Lung microvascular endothelial cell (primary cell): ENCODE results near the gene MYH15. TPM values are rescaled to one million over a fixed set of nuclear protein-coding genes. Genes with fewer than 3 reads are reported as not detected.

Experiments
- DNase-seq, 2 donors: peaks; one replicate each; pipeline versions ENCODE4 v3.0.0 to v3.0.0-alpha.2; 2010; ENCODE audit warnings: low read depth in 2 of 2
- total RNA-seq: library from RNA; depleted of rRNA; stranded (reverse); fragments of >200 nt; gene quantifications from 2 replicates; pipeline ENCODE4 v1.2.1, GENCODE V29; 2014

The MYH15 gene
- total RNA-seq, 1 donor from 2014 or later, result under 0.01 TPM

DNA sequence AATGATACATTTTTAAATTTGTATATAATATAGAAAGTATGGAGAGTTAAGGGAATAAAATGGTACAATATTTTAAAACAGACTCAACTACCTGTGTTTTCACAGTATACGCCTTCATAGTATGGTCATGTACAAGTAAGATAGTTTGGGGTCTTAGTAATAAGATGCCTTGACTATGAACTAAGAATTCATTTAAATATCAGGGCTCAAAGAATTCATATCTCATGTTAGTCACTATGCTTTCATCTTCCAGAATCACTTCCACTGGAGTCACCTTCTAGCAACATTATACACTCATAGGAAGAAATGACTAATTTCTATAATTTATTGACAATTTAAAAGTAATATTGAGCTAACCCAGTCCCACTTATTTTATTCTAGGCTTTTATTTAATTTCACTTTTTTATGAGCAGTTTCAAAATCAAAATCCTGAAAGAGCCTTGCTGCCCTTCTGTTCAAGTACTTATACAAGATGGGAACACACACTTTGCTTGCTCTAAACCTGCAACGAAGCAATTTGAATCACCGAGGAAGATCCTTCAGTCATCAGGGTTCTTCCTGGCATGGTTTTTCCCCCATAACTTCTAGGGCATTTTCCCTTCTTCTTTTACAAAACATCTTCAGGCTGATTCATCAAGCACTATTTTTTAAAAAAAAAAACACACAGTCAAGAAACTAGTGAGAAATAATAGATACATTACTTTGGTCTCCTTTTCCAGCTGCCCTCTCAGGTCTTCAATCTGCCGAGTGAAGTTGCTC lies 94.1 kb downstream of the MYH15 start:
- DNase-seq, result no peak

DNA sequence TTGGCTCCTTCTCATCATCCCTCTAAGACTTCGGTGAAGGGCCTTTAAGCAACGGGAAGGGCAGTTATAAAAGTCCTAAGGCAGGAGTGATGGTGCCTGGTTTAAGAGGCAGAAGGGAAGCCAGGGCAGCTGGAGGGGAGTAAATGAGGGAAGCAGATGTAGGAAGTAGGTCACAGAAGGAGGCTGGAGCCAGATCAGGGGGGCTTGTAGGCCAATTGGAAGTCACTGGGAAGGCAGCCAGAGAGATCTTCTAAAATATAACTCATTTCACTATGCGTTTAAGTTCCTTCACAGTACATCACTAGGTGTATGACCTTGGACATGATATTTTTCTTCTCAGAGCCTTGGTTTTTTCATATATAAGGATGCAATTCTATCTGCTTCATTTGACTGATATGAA lies 94.7 kb downstream of the MYH15 start:
- no peak for DNase-seq

DNA sequence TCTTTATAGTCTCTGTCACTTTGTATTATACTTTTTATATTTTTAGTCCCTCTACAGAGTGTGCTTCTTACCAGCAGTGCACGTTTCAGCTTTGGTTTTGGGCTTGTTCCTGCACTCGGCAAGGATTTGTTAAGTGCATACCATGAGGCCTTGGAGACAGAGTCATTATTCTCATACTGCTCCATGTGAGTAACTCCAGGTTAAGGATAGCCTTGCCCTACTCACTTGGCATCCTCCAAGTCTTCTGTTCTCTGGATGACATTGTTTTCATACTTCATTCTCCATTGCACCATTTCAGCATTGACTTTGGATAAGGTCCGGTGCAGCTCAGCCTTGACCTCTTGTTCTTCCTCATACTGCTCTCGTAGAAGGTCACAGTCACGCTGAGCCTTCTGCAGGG lies 96.4 kb downstream of the MYH15 start:
- DNase-seq, result no peak

DNA sequence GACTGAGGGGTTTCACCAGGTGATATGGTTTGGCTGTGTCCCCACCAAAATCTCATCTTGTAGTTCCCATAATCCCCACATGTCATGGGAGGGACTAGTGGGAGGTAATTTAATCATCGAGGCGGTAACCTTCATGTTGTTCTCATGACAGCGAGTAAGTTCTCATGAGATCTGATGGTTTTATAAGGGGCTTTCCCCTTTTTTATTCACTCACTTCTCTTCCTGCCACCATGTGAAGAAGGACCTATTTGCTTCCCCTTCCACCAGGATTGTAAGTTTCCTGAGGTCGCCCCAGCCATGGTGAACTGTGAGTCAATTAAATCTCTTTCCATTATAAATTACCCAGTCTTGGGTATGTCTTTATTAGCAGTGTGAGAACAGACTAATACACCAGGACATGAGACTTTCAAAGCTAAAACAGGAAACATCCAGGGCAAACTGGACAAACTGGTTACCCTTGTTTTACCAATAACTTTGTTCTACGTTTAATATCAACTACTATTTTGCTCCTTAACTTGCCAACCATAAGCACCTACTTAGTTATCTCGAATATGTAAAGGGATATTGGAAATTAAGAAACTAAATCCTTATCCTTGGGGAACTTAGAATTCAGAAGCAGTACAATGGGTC lies 98.2 kb downstream of the MYH15 start:
- DNase-seq, result no peak

DNA sequence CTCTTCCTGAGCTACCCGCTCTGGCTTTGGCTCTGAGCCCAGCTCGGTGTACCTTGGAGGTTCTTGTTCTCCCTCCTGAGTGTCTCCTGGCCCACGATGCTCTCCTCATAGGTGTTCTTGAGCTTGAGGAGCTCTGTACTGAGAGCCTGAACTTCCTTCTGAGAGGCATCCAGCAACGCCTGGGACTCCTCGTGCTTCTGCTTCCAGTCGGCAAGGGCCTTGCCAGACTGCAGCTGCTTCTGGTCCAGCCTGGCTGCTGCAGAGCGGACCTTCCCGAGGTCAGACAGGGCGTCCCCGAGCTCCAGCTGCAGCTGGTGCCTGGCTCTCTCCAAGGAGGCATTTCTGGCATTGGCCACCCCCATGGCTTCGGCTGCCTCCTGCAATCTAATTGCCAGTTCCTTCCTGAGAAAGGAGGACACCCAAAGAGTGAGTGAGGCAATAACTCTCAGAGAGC lies 99.8 kb downstream of the MYH15 start:
- no peak for DNase-seq

DNA sequence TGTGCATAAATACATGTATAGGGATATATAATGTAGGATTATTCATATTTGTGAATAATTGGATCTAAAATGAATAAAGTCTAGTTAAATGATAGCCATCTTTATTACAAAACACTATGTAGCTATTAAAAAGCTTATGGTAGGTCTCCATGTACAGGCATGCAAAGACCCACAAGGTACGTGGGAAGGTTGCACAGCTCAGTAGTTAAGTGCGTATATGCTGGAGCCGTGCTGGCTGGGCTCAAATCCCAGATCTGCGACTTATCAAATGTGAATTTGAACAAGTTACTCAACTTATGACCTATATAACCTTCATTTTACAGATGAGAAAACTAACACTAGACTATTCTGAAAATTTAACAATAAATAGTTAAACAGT lies 100.6 kb downstream of the MYH15 start:
- no peak for DNase-seq

DNA sequence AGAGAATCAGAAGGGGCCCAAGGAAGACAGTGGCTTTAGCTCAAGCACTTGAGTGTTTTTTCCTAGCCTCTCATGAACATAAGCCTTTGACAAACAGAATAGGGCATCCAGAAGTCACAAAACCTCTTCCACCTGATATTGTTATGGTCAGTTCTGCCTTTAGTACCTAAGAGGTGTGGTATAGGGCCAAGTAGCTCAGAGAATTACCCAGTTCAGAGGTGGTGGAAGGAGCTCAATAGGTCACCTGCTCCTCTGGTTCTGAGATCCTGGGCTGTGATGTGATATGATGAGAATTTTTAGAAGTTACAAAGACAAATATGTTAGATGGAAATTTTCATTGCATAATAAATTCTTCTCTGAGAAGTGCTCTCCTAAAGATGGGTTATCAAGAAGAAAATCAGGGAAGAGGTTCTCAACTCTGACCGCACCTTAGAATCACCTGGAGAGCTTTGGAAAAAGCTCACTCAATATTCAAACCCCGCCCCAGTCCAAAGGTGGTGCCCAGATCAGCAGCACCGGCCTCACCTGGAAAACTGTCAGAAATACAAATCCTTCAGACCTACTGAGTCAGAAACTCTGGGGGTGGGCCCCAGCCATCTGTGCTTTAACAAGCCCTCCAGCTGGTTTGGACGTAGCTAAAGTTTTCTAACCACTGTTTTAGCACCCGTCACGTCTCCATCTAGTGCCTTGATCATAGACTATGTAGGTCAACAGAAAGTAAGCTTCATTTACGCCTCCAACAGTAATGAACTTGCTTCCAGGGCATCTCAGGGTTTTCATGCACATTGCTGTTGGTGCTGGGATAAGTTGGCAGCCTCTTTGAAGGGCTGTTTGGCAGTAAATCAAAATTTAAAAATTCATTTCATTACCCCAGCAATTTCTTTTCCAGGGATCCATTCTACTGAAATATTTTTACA lies 101.3 kb downstream of the MYH15 start:
- DNase-seq, result no peak

DNA sequence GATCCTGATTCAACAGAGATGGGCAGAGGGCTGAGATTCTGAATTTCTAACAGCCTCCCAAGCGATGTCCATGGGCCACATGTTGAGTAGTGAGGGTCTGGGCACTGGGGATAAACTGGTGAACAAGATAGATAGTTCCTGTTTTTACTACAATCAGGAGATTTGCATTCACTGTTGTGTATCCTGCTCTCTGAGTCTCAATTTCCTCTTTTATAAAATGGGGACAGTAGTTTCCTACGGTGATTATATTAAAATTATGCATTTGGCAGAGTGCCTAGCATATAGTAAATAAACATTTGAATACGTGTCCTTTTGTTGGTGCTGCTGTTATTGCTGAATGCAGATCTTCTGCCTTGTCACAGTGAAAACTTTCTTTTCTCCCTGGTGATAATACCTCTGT lies 102.5 kb downstream of the MYH15 start:
- DNase-seq, result peak in 1 of 2 donors; percentile 15

DNA sequence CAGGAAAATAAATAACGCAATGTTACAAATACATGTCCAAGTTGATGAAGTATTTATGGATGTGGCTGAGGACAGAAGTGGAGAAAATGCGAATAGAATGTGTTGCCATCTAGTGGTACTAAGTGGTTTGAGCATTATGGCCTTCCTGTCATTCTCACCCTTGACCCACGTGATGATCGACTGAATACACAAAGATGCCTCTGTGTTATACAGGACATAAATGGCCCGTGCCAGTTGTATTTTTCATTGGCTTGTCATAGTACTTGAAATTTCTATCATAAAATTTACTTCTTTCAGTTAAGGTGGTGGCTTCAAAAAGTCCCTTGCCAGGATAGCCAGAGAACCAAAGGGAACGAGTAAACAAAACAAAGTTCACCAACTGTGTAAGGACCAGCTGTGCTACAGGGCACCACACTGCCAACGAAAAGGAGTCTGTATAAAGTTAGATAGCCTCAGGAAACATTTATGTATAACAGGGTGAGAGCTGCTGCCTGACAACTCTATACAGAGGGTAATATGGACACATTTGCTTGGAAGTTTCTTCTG lies 103.7 kb downstream of the MYH15 start:
- DNase-seq, result peak; percentile 65 to 81

DNA sequence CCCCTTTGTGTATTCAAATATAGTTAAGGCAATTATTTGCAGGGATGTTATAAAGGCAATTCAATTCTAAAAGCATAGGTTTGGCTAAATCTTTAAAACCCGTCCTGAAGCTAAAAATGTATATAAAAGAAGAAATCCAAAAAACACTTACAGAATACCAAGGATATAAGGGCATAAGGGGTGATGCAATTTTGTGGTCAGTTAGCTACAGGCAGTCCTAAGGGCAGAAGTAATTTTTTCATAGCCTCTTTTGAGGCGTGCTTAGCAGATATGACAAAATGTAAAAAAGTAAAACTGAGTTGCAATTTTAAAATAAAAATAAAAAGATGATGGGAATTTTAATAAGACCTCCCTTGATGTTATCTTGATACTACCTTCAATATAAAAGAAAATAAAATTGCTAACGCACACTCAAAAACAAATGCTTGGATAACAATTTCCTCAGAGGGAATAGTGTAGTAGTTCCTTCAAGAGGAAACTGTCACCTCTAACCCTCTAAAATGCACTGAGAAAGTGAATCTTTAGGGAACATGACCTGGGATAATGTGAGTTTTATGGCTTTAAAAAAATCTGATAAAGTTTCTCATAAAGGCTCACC lies 104.2 kb downstream of the MYH15 start:
- no peak for DNase-seq

DNA sequence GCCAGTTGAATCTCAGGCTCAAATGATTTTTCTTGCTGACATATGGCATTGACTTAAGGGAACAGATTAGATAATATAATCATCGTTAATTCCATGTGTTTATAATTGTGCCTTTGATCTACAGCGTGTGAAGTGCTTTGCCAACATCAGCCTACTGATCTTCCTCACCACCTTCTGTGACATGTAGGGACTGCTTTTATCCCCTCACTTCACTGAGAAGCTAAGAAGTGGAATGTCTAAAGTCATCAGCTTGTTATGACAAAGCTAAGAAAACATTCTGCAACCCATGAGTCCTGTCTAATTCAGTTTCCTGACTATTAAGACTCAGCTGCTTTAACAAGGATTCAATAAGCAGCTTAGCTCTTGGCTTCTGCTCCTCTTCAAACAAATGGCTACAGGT lies 106.0 kb downstream of the MYH15 start:
- no peak for DNase-seq

DNA sequence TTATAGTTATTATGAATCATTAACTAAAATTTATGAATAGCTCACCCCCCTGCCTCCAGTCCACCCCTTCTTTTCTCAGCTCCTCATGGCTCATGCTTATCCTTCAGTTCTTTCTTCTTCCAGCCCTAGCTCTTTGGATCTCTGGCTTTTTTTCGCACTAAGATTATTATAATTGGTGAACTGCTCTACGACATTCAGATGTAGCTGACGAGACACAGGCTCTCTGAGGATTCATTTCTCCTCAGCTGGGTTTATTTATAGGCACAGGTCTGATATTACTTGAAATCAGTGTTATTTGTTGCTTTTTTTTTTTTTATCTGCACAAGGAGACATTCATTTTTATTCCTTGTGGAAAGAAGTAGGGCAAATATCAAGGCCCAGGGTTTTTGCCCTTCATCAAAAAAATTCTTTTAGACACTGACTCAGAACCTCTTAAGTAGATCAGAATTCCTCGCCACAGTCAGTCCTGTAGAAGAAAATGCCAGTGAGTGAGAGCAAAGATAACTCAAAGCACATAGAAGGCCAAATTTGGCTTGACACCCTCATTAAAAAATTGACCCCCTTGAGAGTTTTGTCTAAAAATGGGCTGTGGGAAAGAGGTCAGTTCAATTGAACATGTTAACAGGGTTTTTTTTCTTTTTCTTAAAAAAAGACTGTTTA lies 106.6 kb downstream of the MYH15 start:
- no peak for DNase-seq

DNA sequence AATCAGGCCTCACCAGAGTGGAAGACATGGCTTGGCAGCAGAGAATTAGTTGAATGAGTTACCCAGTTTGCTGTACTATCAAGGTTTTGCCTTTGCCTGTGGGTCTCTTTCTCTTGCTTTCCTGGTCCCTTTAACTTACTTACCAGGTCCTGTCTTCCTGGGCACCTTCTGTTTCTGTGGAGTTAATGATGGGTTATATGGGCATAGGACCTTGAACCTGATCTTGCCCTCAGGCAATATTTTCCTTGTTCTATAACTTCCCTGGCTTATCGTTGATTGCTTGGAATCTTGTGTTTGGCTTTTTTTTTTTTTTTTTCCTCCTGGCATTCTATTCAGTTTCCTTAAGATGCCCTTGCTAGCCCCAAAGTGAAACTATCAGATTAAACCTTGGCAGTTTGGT lies 107.2 kb downstream of the MYH15 start:
- DNase-seq, result no peak

DNA sequence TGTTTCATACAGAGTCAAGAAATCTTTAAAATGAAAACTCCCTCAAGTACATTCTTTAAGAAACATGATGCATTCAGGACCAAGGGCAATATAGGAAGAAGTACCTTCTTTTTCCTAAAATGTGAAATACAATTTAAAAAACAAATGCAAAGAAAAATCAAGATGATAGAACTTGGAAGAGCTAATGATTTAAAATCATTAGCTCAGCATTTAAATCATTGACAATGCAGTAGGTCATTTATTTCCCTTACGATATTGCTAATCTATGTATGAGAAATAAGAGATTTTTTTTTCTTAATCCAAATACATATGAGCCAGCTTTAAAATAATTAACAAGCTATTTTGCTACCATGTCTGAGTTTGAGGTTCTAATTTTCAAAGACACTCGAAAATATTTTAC lies 108.6 kb downstream of the MYH15 start:
- no peak for DNase-seq

DNA sequence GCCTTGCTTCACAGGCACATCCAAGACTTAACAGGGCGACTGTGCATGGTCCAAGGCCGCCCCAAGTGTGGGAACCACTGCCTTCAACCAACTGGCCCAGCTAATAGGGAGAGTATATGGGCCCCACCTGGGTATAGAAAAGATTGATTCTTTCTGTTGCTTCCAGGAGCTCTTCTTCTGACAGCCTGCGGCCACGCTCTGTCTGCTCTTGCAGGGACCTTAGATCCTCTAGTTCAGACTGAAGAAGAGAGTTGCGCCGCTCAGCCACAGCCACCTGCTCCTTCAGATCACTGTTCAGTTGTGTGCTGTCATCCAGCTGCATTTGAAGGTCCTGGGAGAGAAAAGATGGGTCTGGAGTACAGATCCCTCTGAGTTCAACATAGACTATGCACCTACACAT lies 111.9 kb downstream of the MYH15 start:
- DNase-seq, result no peak

DNA sequence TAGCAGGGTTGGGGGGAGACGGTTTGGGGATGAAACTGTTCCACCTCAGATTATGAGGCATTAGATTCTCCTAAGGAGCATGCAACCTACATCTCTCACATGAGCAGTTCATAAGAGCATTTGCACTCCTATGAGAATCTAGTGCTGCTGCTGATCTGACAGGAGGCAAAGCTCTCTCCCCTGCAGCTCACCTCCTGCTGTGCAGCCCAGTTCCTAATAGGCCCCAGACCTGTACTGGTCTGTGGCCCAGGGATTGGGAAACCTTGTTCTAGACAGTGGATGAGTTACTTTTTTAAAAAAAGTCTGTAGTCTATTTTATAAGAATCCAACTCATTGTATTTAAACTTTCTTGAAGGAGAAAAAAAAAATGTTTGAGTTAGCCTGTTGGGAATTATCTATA lies 114.1 kb downstream of the MYH15 start:
- DNase-seq, result no peak

DNA sequence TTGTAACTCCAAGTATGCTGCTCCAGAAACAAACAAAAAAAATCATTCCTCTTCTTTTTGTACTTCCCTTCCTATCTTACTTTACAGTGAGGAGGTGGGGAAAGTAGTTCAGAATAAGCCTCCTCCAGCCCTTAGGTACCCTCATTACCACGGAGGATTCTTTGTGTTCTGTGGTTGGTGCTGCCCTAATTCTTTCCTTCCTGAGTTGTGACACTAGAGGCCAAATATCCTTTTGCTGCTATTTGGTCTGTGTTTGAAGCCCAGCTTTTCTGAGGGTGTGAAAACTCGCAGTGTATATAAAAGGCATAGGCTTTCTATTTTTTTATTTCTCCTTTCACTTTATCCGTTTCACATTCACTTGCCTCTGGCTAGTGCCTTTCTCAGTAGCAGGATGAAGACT lies 115.8 kb downstream of the MYH15 start:
- no peak for DNase-seq

DNA sequence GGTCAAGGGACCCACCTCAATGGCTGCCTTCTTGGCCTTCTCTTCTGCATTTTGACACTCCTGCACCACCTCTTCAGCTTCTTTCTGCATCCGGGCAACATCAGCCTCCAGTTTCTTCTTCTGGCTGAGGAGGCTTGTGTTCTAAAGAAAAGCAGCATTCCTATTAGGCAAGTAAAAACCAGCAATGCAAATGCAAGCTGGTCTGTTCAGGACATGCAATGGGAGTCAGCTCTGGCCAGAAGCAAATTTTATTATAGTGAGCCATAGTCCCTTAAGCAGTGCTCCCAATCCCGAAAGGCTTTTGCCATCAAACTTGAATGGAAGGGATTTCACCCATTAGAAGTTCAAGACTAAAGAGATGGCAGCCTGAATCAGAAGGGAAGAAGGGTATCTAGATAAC lies 116.4 kb downstream of the MYH15 start:
- DNase-seq, result no peak

DNA sequence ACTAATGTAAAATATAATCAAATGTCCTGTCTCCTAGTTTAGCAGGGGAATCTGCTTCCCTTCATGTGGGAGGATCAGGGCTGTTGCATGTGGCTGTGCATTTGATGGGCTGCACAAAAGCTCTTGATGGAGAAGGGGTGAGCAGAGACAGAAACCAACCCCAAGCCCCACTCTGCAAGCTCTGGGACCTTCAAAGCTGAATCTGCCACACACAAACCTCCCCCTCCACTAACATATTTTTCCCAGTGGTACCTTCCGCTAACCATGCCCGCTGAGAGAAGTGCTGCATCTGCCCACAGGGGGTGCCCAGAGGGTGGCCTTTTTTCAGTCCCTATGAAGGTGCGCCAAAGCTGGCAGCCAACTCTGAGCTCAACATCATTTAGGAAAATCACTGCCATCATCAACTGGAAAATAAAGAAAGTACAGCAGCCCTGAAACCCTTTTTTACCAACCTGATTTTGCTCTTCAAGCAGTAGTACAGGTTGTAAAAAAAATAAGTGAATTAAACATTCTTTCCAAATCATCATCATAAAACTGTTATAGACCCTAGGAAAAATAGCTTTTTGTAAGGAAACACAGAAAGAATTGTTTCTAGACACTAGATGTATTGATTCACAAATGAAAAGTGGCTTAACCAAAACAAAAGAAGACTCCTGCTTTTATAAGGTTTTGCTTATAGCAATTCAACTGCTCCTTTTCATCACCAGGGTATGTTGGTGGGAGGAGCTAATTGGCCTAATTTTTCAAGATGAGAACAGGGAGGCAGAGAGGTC lies 117.1 kb downstream of the MYH15 start:
- DNase-seq, result no peak

DNA sequence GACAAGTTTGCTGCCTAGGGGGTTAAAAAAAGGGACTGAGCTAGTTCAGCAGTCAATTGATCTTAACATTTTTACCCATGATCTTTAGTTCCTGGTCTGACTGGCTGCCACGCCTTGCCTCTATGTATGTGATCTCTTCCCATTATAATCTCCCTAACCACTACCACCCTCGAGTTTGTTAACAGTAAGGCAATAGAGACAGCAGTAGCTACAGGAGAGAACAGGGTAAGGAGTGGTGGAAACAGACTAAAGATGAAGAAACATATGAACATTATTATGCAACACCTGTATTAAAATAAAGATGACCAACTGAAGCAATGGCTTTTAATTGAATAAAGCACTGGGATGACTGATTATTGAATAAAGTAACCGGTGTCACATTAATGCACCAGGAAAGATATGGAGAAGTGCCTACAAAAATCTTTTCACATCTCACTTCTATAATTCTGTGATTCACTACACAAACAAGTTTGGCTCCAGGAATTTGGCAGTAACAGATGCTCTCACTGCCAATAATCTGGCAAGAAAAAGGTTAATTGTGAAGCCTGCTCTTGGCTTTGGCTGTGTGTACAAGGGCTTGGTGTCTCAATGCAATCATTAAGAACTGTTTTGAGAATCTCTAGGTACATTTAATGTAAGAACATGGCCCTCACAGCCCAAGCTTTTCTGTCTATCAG lies 118.3 kb downstream of the MYH15 start:
- peak in 1 of 2 donors; percentile 43 for DNase-seq
